Measurements from ENCODE around the gene PEX1. TPM values are rescaled to one million over a fixed set of nuclear protein-coding genes. Genes with fewer than 3 reads are reported as not detected.

PEX1 gene
- polyA plus RNA-seq, 3 donors: 2.8 to 10.8 (median 2.9) TPM

DNA sequence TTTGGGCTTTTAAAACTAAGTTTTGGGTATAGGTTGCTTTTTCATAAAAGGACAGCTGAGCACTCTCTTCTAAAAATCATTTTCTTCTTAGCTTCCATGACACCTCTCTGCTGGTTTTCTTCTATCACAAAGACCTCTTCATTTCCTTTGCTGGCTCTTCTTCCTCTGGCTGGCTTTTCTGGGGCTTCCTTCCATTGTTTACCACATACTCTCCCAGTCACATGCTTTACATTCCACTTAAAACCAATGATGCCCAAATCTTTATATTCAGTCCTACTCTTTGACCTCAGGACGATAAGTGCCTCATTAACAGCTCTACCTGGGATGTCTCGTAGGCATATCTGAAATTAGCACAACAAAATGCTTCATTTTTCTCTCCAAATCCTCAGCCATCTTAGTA, 35.0 kb upstream of the PEX1 start:
- no peak overlapping the region for H2AFZ ChIP-seq (ENCODE audit: insufficient read depth, low read depth, low read length, poor library complexity, severe bottlenecking)
- WGBS (ENCODE audit: insufficient coverage): 100% methylated on average over 2 of the region's 2 CpGs
- Mint-ChIP-seq H3K4me3 (no peak overlapping the region), H3K27ac (peak overlapping the region in 1 of 7 donors; percentile 12), H3K4me1 (no peaks in the 10 kb centered on the region), H3K36me3 (peaks cover 56 to 73% of the 10 kb centered on the region in 2 donors), H3K9me3 (no peaks in the 10 kb centered on the region), H3K27me3 (ENCODE audit: low read depth in 3 of 3) (no peaks in the 10 kb centered on the region)
- TF ChIP-seq, protein P1, sequence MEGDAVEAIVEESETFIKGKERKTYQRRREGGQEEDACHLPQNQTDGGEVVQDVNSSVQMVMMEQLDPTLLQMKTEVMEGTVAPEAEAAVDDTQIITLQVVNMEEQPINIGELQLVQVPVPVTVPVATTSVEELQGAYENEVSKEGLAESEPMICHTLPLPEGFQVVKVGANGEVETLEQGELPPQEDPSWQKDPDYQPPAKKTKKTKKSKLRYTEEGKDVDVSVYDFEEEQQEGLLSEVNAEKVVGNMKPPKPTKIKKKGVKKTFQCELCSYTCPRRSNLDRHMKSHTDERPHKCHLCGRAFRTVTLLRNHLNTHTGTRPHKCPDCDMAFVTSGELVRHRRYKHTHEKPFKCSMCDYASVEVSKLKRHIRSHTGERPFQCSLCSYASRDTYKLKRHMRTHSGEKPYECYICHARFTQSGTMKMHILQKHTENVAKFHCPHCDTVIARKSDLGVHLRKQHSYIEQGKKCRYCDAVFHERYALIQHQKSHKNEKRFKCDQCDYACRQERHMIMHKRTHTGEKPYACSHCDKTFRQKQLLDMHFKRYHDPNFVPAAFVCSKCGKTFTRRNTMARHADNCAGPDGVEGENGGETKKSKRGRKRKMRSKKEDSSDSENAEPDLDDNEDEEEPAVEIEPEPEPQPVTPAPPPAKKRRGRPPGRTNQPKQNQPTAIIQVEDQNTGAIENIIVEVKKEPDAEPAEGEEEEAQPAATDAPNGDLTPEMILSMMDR (IDR thresholded peaks at IDR 0.05): no peak
- H3K4me3 ChIP-seq (replicated peaks in 1 of 3; ENCODE audit: low read depth in 2 of 3, low read length in 3 of 3): no peak overlapping the region
- no peak overlapping the region for H3K4me2 ChIP-seq (replicated peaks; ENCODE audit: extremely low read depth, low read length, poor library complexity, severe bottlenecking)
- no peak for DNase-seq
- no peak overlapping the region for H3K9ac ChIP-seq (ENCODE audit: insufficient read depth, low read length, poor library complexity, severe bottlenecking)
- H3K36me3 ChIP-seq (replicated peaks in 1 of 2; ENCODE audit: control insufficient read depth in 1 of 2, insufficient read depth in 2 of 2, low read length in 2 of 2): peaks cover 54 to 88% of the 10 kb centered on the region in 2 donors
- no peak overlapping the region for H3K27ac ChIP-seq (ENCODE audit: low read depth in 1 of 2, low read length in 2 of 2)
- H3K4me1 ChIP-seq (ENCODE audit: control insufficient read depth in 1 of 2, insufficient read depth in 2 of 2, low read length in 2 of 2): no peaks in the 10 kb centered on the region
- H3K9me3 ChIP-seq (replicated peaks in 1 of 2; ENCODE audit: control insufficient read depth in 1 of 2, insufficient read depth in 1 of 2, low read length in 2 of 2): no peaks in the 10 kb centered on the region
- intact Hi-C loops (cut with micrococcal nuclease): no loop called here
- no peaks in the 10 kb centered on the region for H4K20me1 ChIP-seq (ENCODE audit: insufficient read depth, low read length)
- no peaks in the 10 kb centered on the region for H3K27me3 ChIP-seq (ENCODE audit: control insufficient read depth in 2 of 2, insufficient read depth in 2 of 2, low read length in 2 of 2)
- no peaks in the 10 kb centered on the region for H3K79me2 ChIP-seq (ENCODE audit: insufficient read depth, low read length)

DNA sequence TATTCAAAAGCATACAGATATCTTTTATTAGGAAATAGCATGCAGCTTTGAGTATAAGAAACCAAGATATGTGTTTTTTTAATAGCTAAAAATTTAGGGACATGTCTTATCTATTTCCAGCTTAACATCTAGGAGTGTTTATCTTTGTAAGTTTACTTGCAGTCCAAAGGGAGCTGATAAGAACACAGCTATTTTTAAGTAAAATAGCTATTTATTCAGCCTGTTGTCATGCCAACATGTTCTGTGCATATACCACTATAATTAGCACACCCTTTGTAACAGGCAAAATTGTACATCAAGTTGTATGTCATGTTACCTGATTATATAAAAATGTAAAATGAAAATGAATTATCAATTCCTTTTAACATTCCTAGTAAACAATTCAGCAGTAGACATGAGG, 32.3 kb upstream of the PEX1 start:
- no peak overlapping the region for H3K4me3 Mint-ChIP-seq
- Histone ChIP-seq H2AFZ (ENCODE audit: insufficient read depth, low read depth, low read length, poor library complexity, severe bottlenecking) (no peak overlapping the region), H3K9me3 (replicated peaks in 1 of 2; ENCODE audit: control insufficient read depth in 1 of 2, insufficient read depth in 1 of 2, low read length in 2 of 2) (no peaks in the 10 kb centered on the region), H4K20me1 (ENCODE audit: insufficient read depth, low read length) (no peaks in the 10 kb centered on the region), H3K36me3 (replicated peaks in 1 of 2; ENCODE audit: control insufficient read depth in 1 of 2, insufficient read depth in 2 of 2, low read length in 2 of 2) (peaks cover 32 to 66% of the 10 kb centered on the region in 2 donors), H3K27me3 (ENCODE audit: control insufficient read depth in 2 of 2, insufficient read depth in 2 of 2, low read length in 2 of 2) (no peaks in the 10 kb centered on the region), H3K4me2 (replicated peaks; ENCODE audit: extremely low read depth, low read length, poor library complexity, severe bottlenecking) (no peak overlapping the region), H3K9ac (ENCODE audit: insufficient read depth, low read length, poor library complexity, severe bottlenecking) (no peak overlapping the region), H3K79me2 (ENCODE audit: insufficient read depth, low read length) (no peaks in the 10 kb centered on the region), H3K27ac (ENCODE audit: low read depth in 1 of 2, low read length in 2 of 2) (no peak overlapping the region), H3K4me1 (ENCODE audit: control insufficient read depth in 1 of 2, insufficient read depth in 2 of 2, low read length in 2 of 2) (no peaks in the 10 kb centered on the region), H3K4me3 (replicated peaks in 1 of 3; ENCODE audit: low read depth in 2 of 3, low read length in 3 of 3) (no peak overlapping the region)
- H3K9me3 Mint-ChIP-seq: no peaks in the 10 kb centered on the region
- no peak overlapping the region for H3K27ac Mint-ChIP-seq
- no peaks in the 10 kb centered on the region for H3K27me3 Mint-ChIP-seq (ENCODE audit: low read depth in 3 of 3)
- no peaks in the 10 kb centered on the region for H3K4me1 Mint-ChIP-seq
- peaks cover 49 to 56% of the 10 kb centered on the region in 2 donors for H3K36me3 Mint-ChIP-seq
- DNase-seq: no peak
- intact Hi-C loops (cut with micrococcal nuclease): no loop called here
- TF ChIP-seq, protein P1 (IDR thresholded peaks at IDR 0.05): no peak

Data from CD14-positive monocyte (primary cell).